Activated gamma-delta T cell treated with anti-CD3 and anti-CD28 coated beads, Interleukin-2, amount 50 U/mL, for 16 hours (primary cell): ENCODE measurements around the gene MACROD2.

ENCODE experiments used
- DNase-seq: peaks from one replicate; pipeline ENCODE4 v3.0.0-alpha.2; 2020; ENCODE audit warnings: low read depth

The MACROD2 gene

DNA sequence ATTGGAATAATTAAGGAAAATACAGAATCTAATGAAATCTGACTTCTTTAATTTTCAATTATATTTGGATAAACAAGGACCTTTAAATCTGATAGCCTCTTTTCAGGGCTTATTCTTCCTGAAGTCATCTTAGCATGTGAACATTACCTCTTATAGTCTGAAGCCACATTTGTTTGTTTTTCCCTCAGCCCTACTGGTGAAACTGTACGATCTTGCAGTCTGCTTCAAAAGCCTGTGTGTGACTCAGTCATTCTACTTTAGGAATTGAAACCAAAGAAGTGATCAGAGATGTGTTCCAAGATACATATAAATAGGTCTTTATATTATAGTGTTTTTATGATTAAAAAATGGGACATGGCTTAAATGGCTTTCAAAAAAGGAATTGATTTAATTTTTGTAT lies 67.5 kb downstream of the MACROD2 start:
- DNase-seq = no peak

DNA sequence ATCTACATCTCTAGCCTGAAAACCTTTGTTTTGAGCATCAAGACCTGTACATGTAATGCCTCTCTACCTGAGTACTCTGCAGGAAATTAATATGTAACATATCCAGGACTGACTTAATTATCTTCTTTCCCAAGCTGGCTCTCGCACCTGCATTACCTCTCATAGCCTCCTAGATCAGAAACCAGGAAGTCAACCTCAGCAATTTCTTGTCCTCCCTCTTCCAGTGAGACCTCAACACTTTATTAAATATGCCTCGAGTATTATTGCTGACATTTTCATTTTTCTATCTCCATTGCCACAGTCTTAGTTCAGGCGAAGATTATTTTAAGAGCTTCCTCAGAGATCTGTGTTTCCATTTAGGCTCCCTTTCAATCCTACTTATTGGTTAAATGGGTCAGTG lies 69.0 kb downstream of the MACROD2 start:
- no peak for DNase-seq

DNA sequence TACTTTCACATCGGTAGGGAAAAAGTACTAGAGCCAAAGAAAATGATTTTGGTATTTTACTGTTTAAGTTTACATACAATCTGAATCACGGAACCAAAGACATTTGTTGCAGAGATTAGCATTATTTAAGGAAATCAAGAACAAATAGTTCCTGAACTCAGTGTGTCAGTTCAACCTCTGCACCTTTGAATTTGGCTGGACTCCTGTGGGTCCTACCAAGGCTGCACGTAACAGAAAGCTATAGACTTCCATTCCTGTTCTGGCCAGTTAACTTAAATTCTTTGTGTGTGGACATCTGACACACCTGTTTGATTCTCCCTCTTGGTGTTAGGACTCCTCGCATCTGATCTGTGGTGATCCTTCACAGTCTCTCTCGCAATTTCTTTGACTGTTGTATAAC lies 69.6 kb downstream of the MACROD2 start:
- no peak for DNase-seq

DNA sequence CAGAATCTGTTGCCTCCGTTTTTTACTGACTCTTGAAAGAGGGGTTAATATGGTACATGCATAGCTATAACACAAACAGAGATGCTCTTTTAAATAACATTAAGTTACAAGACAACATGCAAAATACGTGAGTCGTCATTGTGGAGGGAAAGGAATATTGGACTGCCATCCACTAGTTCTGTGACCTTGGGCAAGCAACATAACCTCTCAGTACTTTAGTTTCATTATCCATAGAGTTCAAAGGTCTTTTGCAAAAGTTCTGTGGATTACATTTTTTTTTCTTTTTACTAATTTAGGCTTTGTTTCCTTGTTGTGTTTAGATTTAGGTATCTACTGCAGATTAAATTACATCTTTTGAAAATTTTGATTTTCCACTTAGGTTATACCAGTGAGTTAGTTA lies 70.5 kb downstream of the MACROD2 start:
- DNase-seq = no peak

DNA sequence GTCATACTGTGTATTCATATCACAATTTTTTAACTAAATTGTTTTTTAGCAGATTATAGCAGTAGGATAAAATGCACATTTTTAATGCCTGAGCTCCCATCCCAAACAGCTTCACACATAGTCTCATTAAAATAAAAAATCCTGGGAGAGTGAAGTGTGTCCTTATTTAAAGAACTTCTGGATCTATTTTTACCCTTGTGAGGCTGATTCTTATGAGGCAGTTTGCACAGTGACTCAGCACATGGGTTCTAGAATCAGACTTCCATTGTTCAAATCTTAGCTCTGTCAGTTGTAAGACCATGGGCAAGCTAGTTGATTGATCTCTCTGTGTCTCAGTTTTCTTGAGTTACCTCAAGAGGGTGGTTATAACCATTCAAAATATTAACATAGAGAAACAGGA lies 72.3 kb downstream of the MACROD2 start:
- DNase-seq = no peak

DNA sequence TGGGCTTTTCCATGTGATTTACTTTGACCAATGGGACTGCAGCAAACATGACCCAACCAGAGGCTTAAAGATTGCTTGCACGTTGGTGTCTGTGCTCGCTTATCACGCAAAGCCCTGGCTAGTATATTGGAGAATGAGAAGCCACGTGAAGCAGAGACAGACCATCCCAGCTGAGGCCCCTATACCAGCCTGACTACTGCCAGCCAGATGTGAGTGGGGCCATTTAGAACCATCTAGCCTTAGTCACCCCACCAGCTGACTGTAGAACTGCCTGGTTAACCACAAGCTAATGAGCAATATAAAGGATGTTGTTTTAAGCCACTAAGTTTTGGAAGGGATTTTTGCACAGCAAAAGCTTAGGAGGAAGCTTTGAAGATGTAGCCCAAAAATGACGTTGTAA lies 74.5 kb downstream of the MACROD2 start:
- no peak for DNase-seq

DNA sequence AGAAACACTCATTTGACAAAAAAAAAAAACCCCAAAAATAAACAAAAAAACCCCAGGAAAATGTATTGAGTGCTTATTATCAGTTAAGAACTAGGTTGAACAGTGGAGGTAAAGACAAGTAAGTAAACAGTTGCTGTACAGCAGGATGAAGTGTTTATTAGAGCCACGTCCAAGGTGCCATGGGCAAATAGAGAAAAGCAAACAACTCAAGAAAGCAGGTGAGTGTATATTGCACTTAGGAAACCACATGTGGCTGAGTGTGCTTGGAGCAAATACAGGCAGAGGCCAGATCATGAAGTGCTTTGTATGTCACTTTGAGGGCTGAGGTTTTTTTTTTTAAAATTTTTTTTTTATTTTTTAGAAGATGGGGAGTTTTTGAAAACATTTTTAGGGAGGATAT lies 98.3 kb downstream of the MACROD2 start:
- DNase-seq = no peak

DNA sequence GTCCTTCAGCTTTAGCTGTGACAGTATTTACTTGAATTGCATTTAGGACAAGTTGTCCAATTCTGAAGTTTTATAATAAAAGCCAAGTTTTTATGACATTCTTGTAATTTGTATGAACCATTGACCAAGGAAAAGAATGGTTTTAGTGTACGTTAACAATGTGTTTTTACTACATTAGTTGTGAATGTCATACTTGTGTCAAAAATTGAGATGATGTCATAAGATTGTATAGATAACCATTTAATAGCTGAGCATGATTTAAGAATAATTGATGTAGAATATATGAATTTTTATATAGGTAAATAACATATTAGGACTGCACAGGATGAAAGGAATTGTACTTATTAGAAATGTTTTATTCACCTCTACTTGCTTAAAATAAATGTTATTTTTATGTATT lies 102.9 kb downstream of the MACROD2 start:
- no peak for DNase-seq

DNA sequence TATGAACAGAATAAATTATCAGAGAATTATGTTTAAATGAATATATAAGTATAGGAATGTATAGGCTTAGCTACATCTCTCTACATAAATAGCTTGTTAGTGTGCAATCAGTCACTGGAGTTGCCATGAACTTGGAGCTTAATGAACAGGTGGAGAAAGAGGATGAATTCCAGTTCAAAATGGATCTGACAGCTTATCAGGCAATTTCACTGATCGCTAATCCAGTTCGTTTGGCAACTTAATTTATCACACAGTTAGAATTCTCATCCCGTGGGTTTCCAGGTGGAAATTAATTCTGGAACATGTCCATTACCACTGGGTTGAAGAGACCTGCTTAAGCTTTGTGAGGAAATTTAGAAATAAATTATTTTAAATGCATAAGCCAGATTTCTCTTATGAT lies 118.1 kb downstream of the MACROD2 start:
- DNase-seq = no peak

DNA sequence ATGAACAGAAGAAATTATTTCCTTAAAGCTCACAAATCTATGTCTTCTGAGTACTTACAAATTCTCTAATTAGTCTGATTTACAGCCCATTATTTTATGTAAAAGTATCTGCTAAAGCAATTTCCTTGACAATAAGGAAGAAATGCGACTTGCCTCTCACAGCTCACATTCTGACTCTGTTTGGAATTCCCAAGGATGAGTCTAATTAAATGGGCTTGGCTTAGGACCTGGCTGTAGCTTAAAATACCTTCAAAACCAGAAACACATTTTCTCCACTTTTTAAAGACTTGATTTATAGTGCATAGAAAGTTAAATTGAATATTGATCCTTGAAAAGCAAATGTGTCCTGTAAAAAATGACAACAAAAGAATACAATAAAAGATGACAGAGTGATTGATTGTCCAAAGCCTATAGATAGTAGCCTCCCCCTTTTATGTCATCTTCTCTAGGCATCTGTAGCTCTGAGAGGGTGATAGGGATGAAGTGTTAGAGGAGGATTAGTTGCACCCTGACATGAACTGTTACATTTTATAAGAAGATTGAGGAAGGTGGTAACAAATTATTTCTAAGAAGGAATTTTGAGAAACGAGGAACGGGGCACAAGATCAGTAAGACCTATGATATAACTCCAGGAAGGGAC lies 118.9 kb downstream of the MACROD2 start:
- no peak for DNase-seq

DNA sequence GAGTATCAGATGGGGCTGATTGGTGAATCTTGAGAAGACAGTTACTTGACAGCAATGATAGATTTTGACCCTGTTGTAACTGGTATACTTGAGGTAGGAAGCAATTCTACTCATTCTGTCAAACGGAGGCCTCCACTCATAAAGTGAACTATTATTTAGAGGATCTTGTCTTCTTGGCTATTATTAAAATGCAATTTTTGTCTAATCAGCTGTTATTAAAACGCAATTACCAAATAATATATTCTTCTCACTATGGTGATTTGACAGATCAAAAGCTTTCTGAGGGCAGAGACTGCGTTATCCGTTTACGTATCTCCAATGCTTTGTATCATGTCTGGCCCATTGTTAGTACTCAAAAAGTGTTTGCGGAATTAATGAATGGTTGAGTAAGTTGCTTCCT lies 120.7 kb downstream of the MACROD2 start:
- no peak for DNase-seq

DNA sequence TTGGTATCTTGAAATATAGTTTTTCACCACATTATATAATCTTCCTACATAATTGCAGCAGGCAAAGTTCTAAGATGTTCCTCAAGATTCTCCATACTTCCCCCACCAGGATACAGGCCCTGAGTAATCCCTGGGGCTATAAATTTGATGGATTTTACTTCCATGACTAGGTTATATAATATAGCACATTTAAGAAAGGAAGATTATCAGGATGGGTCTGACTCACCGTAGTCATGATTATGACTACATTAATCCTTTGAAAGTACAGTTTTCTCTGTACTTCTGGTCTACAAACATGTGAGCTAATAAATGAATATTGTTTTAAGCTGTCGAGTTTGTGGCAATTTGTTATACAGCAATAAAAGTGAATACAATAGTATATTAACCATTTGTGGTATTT lies 122.5 kb downstream of the MACROD2 start:
- no peak for DNase-seq

DNA sequence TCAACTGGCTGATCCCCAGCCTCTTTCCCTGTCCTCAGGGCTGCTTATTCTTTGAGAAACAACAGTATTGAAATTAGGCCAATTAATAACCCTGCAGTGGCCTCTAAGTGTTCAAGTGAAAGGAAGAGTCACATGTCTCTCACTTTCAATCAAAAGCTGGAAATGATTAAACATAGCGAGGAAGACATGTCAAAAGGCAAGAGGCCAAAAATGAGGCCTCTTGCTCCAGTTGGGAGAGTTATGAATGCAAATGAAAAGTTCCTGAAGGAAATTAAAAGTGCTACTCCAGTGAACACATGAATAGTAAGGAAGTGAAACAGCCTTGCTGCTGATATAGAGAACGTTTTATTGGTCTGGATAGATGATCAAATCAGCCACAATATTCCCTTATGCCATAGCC lies 131.5 kb downstream of the MACROD2 start:
- no peak for DNase-seq

DNA sequence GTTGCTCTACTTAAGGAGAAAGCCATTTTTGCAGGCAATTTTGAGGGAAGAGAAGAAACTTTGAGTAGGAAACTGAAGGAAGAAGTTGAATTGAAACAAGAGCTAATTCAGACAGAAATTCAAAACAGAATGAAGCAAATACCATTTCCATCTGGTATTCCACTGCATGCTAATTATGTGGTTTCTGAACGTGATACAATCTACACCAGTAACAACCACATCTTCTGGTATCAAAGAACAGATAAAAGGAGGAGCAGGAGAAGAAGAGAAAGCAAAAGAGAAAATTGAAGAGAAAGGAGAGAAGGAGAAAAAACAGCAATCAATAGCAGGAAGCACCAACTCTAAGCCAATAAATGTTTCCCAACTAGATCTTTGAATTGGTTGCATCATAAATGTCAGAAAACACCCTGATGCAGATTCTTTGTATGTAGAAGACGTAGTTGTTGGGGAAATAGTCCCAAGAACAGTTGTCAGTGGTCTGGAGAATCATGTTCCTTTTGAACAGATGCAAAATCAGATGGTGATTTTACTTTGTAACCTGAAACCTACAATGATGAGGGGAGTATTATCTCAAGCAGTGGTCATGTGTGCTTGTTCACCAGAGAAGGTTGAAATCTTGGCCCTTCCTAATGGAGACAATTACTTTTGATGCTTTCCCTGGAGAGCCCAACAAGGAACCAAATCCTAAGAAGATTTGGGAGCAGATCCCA lies 132.4 kb downstream of the MACROD2 start:
- DNase-seq = no peak

DNA sequence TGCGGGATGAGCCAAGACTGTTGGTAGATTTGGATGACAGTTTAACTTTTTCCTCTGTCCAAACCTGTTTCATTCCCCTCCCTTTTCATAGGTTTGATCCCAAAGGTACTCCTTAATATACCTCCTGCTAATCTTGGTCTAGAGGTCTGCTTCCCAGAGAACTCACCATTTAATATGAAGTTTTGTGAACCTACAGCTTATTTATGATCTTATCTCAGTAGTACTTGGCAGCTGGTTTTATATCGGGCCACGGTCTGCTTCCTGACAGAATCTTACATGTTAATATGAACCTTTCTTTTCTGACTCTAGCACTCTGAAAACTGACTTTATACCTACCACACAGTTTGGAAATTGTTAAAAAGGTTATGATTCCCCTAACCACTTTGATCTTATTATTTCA lies 138.7 kb downstream of the MACROD2 start:
- DNase-seq = no peak

DNA sequence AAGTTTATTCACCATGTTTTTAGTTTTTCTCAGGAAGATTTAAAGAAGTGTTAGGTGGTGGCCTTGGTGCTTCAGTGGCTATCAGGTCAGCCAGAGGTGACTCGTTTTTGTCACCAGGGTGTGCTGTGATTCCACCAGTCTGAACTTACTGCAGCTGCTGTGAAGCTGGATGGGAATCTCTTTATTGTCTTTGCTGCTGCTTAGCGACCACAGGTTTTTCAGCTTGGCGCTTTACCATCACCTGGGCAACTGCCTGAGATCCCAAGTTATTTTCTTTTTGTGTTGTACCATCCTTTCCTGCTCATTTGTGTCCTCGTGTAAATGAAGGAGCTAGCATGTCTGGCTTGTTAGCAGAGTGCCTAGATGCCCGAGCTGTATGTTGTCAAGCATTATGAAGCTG lies 146.9 kb downstream of the MACROD2 start:
- DNase-seq = no peak

DNA sequence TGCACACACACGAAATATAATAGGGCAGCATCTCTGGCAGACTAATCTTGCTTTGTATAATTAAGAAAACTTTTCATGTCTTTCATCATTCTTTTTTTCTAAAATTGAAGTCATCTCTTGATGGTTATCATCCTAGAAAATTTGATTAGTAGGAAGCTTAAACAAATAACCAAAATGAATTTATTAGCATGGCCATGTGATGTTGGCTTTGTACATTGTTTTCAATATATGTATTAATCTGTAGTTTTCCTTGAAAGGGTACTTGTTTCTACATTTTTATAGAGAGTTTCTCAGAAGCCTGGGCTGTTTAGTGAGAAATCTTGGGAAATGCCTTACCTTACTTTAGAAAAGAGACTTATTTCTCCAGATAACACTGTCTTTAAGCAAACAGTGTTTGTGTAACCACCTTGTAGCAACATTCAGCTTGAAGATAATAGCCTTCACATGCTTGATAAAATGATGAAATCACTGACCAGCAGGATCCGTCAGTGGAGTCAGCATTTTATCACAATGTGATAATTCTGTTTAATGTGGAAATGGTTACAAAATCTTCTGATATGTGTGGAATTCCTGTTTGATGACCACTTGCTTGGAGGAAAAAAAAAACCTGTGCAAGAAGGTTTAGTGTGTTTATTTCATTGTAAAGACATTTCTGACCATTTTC lies 147.8 kb downstream of the MACROD2 start:
- DNase-seq = no peak

DNA sequence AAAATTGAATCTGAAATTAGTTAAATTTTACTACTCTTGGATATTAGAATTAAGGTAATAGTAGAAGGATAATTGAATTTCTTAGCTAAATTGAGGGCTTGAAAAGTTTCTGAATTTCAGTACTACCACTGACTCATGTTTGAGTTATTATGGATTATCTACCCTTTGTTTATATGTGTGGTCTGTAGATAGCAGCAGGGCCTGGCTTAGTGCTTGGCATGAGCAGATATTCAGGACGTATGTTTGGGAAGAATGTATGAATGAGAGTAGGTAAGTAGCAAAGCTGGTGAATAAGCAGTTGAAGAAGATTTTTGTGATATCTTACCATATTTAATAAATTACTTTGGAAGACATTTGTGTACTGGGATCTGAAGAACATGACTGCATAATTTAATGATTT lies 152.7 kb downstream of the MACROD2 start:
- DNase-seq = no peak

DNA sequence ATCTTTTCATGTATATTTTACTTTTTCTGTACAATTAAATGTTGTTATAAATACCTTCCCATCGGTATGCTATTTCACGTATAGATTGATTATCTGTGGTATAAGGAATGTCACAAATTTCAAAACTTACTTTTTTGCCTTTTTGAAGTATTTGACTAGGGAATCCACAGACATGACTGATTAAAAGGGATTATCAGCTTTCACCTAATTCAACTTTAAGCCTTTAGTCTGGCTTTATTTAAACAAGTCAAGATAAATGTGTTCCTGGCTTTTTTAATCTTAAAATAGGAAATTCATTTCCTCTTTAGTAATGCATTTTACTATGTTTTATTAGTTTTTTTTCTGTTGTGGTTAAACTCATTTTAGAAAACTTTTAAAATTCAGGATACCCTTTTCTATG lies 160.0 kb downstream of the MACROD2 start:
- DNase-seq = no peak

DNA sequence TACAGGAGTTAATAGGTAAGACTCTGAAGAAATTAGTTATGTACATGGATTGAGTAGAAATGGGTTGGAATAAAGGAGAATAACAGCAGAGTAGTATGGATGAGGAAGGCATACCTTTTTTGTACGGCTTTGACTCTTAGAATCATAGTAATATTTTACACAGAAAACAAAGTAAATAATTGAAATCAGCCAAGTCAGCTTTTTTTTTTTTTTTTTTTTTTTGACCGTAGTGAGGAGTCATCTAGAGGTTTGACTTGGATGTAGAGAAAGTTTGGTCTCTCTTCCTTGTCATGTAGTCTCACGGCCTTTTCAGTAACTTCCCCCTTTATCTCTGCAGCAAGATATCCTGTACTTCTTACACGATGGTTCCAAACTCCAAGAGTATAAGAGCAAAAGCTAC lies 183.2 kb downstream of the MACROD2 start:
- no peak for DNase-seq

DNA sequence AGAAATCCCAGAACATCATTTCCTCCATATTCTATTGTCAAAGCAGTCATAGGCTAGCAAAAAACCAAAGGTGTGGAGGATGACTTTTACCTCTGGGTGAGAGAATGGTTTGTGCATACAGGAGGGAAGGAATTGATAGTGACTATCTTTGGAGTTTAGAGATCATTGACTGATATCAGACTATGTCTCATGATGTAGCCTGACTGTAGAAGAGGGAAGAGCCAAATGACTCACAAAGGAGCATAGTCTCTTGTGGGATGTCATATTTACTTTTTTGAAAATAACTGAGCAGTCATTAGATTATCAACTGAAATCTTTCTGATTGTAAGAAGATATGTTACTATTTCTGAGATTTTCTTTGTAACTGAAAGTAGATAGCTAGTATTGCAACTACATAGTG lies 183.6 kb downstream of the MACROD2 start:
- no peak for DNase-seq

DNA sequence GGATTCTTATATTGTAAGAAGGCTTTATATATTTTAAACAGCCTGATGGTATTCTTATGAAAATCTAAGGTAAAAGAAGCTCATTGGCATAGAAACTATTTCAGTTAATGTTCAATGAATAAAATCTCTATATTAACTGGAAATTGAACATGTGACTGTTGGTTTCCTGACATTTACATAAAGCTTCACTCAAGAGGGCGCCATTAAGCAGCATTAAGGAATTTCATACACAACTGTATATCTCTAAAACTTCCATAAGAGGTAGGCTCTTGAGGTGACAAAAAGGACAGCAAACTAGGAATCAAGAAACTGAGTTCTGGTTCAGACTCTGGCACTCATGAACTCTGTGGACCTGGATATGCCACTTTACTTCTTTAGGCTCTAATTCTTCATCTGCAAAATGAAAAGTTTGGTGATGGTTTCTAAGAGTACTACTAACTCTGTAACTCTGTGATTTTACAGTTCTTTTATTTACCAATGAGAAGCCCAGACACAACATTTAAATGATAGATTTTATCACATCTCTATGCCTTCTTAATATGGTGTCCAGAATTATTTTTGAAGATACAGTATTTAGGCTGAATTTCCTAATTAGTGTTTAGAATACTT lies 194.6 kb downstream of the MACROD2 start:
- no peak for DNase-seq

DNA sequence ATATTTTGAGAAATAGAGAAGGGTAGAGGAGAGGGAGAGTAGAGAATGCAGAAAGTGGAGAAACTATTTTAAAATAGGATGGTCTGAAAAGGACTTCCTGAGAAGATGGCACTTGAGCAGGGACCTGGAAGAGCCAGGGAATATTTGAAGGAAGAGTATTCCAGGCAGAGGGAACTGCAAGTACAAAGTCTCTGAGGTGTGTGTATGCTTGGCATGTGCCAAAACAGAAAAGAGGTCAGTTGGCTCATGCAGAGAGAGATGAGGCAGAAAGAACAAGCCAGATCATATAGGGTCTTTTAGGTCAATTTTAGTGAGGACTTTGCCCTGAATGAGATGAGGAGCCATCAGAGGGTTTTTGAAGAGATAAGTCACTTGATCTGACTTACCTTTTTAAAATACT lies 196.2 kb downstream of the MACROD2 start:
- DNase-seq = no peak
